GM12891 (cell line): ENCODE results near the gene FHIT.

Source experiments
- POLR2A ChIP-seq: IDR thresholded peaks from 2 replicates; pipeline ENCODE4 v1.6.1; 2011; ENCODE audit warnings: low read depth, low read length, control low read depth
- POLR2AphosphoS5 ChIP-seq: IDR thresholded peaks from 2 replicates; pipeline ENCODE4 v1.6.1; 2011; ENCODE audit warnings: low read depth, low read length, control low read depth
- POU2F2 ChIP-seq: IDR thresholded peaks from 2 replicates; pipeline ENCODE4 v1.6.1; 2011; ENCODE audit warnings: low read depth, mild to moderate bottlenecking, control low read depth, low read length, moderate library complexity
- TAF1 ChIP-seq: IDR thresholded peaks from 2 replicates; pipeline ENCODE4 v1.6.1; 2011; ENCODE audit warnings: low read depth, low read length, control low read depth

- TF ChIP-seq POU2F2 (no peak), POLR2AphosphoS5 (no peak), POLR2A (no peak), TAF1 (no peak)
Measured at GRCh38 chr3:60246361-60246760, 1004.9 kb downstream of the FHIT start.
